Erythroblast (primary cell): Measurements from ENCODE around the gene RNGTT.

Source experiments
- GATA1 ChIP-seq: IDR thresholded peaks from 2 replicates; pipeline ENCODE4 v1.6.1; 2011; ENCODE audit warnings: low read depth, mild to moderate bottlenecking, control low read depth, low read length, moderate library complexity
- POLR2A ChIP-seq: IDR thresholded peaks from 2 replicates; pipeline ENCODE4 v1.6.1; 2011; ENCODE audit warnings: mild to moderate bottlenecking, low read length

DNA sequence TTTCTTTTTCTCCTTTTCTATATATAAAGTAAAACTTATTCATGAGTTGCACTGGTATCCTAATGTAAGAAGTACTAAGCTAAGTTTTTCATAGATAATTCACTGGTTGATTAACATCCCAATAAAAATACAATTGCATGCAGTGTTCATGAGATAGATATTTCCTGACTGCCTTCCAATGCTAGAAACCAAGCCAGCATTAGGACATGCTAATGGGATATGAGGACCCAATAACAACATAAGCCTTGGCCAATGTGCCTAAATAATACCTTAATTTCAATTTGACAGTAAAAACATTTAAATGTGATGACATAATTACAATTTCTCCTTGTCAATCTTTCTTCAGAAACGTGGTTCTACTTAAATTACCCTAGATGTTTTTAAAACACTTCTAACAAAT is 152.7 kb downstream of the RNGTT start:
- TF ChIP-seq POLR2A (no peak), GATA1 (no peak)
